ENCODE measurements around the gene SOAT2.

DNA sequence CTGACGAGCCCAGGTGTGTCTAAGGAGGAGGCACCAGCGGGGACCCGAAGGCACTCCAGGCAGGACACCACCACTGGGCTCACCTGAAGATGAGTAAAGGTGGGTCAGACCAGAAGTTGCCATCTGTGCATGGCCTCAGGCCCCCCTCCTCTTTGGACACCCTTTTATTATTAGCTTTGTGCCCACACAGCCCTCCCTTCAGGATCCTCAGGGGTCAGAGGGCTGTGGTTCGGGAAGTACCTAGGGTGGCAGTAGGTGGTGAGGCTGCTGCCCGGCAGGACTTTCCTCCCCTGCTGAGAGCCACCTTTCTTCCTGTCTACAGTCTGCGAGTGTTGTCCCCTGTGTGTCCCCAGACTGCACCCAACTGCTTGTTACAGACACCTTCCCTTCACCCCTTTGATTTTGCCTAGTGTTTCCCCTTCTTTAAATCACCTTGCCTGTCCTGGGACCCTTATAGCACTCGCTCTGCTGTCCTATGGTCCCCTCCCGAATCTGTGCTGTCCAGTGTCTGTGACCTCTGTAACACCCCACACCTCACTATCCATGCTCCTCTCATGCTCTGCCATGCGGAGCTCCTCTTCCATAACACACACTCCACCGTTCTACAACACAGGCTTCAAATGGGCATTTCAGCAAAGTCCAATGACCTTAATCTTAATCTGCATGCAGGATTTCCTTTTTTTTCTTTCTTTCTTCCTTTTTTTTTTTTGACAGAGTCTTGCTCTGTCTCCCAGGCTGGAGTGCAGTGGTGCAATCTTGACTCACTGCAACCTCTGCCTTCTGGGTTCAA is 25.7 kb downstream of the SOAT2 start:
- TF ChIP-seq CTCF (IDR thresholded peaks at IDR 0.05; ENCODE audit: low read length) (no peak), EZH2 (IDR thresholded peaks at IDR 0.05; ENCODE audit: borderline replicate concordance, low read length) (no peak)
